IgD-negative memory B cell (primary cell): ENCODE measurements around the gene ABHD17A. TPM values are rescaled to one million over a fixed set of nuclear protein-coding genes. Genes with fewer than 3 reads are reported as not detected.

Experiments
- H3K27ac Mint-ChIP-seq, 3 donors: one replicate each; pipeline ENCODE4 v1.8.0; 2020 to 2022; ENCODE audit warnings: mild to moderate bottlenecking in 3 of 3, mixed read lengths in 3 of 3, moderate library complexity in 1 of 3
- H3K27me3 Mint-ChIP-seq: one replicate; pipeline ENCODE4 v1.8.0; 2021; ENCODE audit warnings: mixed read lengths
- H3K36me3 Mint-ChIP-seq: one replicate; pipeline ENCODE4 v1.8.0; 2020; ENCODE audit warnings: mild to moderate bottlenecking, mixed read lengths
- H3K4me1 Mint-ChIP-seq, 3 donors: one replicate each; pipeline ENCODE4 v1.8.0; 2020 to 2022; ENCODE audit warnings: mixed read lengths in 3 of 3, mild to moderate bottlenecking in 1 of 3
- H3K4me3 Mint-ChIP-seq, 4 donors: one replicate each; pipeline ENCODE4 v1.8.0; 2020 to 2022; ENCODE audit warnings: mild to moderate bottlenecking in 4 of 4, mixed read lengths in 4 of 4, moderate library complexity in 3 of 4
- H3K9me3 Mint-ChIP-seq, 3 donors: one replicate each; pipeline ENCODE4 v1.8.0; 2020 to 2021; ENCODE audit warnings: mixed read lengths in 3 of 3, mild to moderate bottlenecking in 1 of 3
- polyA plus RNA-seq: library from polyadenylated mRNA; unstranded; fragments of 300-500 nt; fragmentation: Illumina TruSeq; gene quantifications from one replicate; pipeline ENCODE4 v1.2.3, GENCODE V29; 2021

Gene ABHD17A
- polyA plus RNA-seq, 1 donor from 2014 or later, result 107 TPM

- H3K27me3 Mint-ChIP-seq, result no peaks in the 10 kb centered on the region
- no peaks in the 10 kb centered on the region for H3K9me3 Mint-ChIP-seq
- H3K27ac Mint-ChIP-seq, result peak overlapping the region; percentile 81 to 88 (median 87)
- peaks cover 25 to 30% (median 29%) of the 10 kb centered on the region in 3 donors for H3K4me1 Mint-ChIP-seq
- peak overlapping the region in 3 of 4 donors; percentile 30 to 73 (median 72) for H3K4me3 Mint-ChIP-seq
- peaks cover 2% of the 10 kb centered on the region for H3K36me3 Mint-ChIP-seq
Measured at GRCh38 chr19:1850809-1851653, 34.3 kb downstream of the ABHD17A start.

GRCh38 chr19:1849886-1850398 lies 35.4 kb downstream of the ABHD17A start:
- H3K4me3 Mint-ChIP-seq, result peak overlapping the region in 3 of 4 donors; percentile 15 to 73 (median 59)
- peak overlapping the region; percentile 19 to 88 (median 87) for H3K27ac Mint-ChIP-seq
- H3K27me3 Mint-ChIP-seq, result no peaks in the 10 kb centered on the region
- H3K9me3 Mint-ChIP-seq, result no peaks in the 10 kb centered on the region
- peaks cover 2% of the 10 kb centered on the region for H3K36me3 Mint-ChIP-seq
- peaks cover 24 to 31% (median 24%) of the 10 kb centered on the region in 3 donors for H3K4me1 Mint-ChIP-seq

DNA sequence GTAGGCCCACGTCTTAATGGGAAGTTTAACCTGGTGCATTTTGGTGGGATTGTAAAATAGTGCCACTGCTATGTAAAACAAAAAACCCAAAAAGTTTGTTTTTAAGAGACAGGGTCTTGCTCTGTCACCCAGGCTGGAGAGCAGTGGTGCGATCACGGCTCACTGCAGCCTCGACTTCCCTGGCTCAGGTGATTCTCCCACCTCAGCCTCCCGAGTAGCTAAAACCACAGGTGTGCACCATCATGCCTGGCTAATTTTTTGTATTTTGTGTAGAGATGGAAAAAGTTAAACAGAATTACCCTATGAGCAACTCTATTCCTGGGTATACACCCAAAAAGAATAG lies 36.2 kb downstream of the ABHD17A start:
- Mint-ChIP-seq H3K9me3 (no peaks in the 10 kb centered on the region), H3K27ac (peak overlapping the region; percentile 87 to 93 (median 88)), H3K36me3 (peaks cover 2% of the 10 kb centered on the region), H3K27me3 (no peaks in the 10 kb centered on the region), H3K4me1 (peaks cover 24 to 31% (median 25%) of the 10 kb centered on the region in 3 donors), H3K4me3 (peak overlapping the region in 3 of 4 donors; percentile 72 to 90 (median 73))

- peaks cover 25 to 30% (median 25%) of the 10 kb centered on the region in 3 donors for H3K4me1 Mint-ChIP-seq
- H3K27me3 Mint-ChIP-seq, result no peaks in the 10 kb centered on the region
- no peaks in the 10 kb centered on the region for H3K9me3 Mint-ChIP-seq
- peaks cover 2% of the 10 kb centered on the region for H3K36me3 Mint-ChIP-seq
- peak within 1 kb of the TSS; percentile 93 to 98 (median 95) for H3K27ac Mint-ChIP-seq
- peak within 1 kb of the TSS; percentile 83 to 94 (median 92) for H3K4me3 Mint-ChIP-seq
Measured at GRCh38 chr19:1848399-1849131, 36.7 kb downstream of the ABHD17A start, which contains the start of gene REXO1. Gene REXO1, minus strand, starts transcription at chr19:1848483. Its CDS starts 125 bp downstream, at chr19:1848358.

DNA sequence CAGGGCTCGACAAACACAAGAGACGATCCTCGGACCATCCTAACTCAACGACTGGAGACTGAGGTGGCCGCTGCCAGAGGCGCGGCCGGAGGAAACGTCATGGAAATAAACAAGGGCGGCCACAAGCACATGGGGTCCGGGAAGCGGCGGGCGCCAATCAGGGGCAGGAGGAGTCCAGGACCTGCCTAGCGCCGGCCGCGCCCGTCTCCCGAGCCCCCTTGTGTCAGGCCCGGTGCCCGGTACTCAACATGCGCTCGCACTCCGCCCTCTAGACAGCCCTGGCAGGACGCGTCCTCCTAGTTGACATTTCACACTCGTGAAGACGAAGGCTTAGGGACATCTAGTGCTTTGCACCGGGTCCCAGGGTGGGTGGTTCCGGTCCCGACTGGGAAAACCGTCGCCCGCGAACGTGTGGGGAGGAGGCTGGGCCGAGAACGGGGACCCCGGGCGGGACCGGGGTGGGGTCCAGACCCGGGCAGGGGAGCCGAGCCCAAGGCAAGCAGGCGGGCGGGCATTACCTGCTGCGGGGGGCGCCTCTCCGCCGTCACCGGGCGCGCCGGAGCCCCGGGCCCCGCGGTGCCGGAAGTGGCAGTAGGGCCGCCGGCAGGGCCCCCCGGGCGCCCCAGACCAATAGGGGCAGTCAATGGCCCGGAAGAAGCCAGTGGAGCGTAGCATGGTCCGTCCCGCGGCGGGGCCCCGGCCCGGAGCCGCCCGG lies 37.5 kb downstream of the ABHD17A start:
- Mint-ChIP-seq H3K27me3 (no peaks in the 10 kb centered on the region), H3K36me3 (no peaks in the 10 kb centered on the region), H3K9me3 (no peaks in the 10 kb centered on the region), H3K4me3 (peak overlapping the region; percentile 83 to 94 (median 92)), H3K27ac (peak overlapping the region; percentile 90 to 98 (median 95)), H3K4me1 (peaks cover 20 to 26% (median 21%) of the 10 kb centered on the region in 3 donors)

DNA sequence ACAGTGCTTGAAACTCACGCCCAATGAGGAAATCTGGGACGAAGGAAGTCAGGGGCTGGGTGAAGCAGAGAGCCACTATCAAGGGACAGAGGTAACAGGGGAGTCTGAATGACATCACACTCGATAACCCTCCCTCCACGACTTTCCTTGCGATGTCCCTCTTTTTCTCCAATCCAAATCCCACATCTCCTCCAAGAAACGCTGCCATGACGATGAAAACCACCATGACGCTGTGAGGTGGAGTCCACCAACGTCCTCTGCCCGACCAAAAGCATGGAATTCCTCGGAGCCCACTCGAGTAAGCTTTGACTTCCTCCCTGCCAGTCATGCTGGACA lies 38.0 kb downstream of the ABHD17A start:
- peak overlapping the region; percentile 90 to 98 (median 95) for H3K27ac Mint-ChIP-seq
- H3K27me3 Mint-ChIP-seq, result no peaks in the 10 kb centered on the region
- peaks cover 20 to 26% (median 23%) of the 10 kb centered on the region in 3 donors for H3K4me1 Mint-ChIP-seq
- H3K4me3 Mint-ChIP-seq, result peak overlapping the region; percentile 83 to 94 (median 92)
- H3K9me3 Mint-ChIP-seq, result no peaks in the 10 kb centered on the region
- no peaks in the 10 kb centered on the region for H3K36me3 Mint-ChIP-seq

DNA sequence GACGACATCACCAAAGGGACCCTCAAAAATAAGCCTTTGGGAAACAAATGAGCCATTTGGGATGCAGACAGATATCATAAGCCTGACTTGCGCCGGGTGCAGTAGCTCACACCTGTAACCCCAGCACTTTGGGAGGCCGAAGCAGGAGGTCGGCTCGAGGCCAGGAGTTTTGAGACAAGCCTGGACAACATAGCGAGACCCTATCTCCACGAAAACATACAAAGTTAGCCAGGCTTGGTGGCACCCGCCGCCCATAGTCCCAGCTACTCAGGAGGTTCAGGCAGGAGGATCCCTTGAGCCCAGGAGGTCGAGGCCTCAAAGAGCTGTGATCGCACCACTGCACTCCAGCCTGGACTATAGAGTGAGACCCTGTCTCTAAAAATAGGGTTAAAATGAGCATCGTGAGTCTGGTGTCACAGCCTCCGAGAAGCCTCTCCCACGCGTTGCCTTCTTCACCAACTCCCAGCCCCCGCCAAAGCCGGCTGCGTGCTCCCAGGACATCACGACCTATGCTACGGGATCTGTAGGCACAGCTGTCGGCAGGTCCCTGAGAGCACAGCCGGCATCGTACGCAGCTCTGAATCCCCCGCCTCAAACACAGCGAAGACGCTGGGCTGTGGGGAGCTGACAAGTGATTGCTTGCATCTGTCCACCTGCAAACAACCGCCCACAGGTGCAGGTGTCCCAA lies 38.6 kb downstream of the ABHD17A start:
- peak overlapping the region; percentile 53 to 95 (median 74) for H3K27ac Mint-ChIP-seq
- H3K36me3 Mint-ChIP-seq, result no peaks in the 10 kb centered on the region
- no peaks in the 10 kb centered on the region for H3K27me3 Mint-ChIP-seq
- H3K4me1 Mint-ChIP-seq, result peaks cover 22 to 27% (median 26%) of the 10 kb centered on the region in 3 donors
- H3K9me3 Mint-ChIP-seq, result no peaks in the 10 kb centered on the region
- peak overlapping the region; percentile 83 to 94 (median 92) for H3K4me3 Mint-ChIP-seq

- H3K4me3 Mint-ChIP-seq, result peak overlapping the region in 2 of 4 donors; percentile 79 to 94
- no peaks in the 10 kb centered on the region for H3K27me3 Mint-ChIP-seq
- no peaks in the 10 kb centered on the region for H3K36me3 Mint-ChIP-seq
- H3K9me3 Mint-ChIP-seq, result no peaks in the 10 kb centered on the region
- peaks cover 20 to 35% (median 26%) of the 10 kb centered on the region in 3 donors for H3K4me1 Mint-ChIP-seq
- peak overlapping the region in 1 of 3 donors; percentile 95 for H3K27ac Mint-ChIP-seq
Measured at GRCh38 chr19:1845642-1846041, 39.7 kb downstream of the ABHD17A start.

- no peaks in the 10 kb centered on the region for H3K36me3 Mint-ChIP-seq
- no peaks in the 10 kb centered on the region for H3K27me3 Mint-ChIP-seq
- H3K9me3 Mint-ChIP-seq, result no peaks in the 10 kb centered on the region
- peak overlapping the region in 2 of 3 donors; percentile 23 to 95 for H3K27ac Mint-ChIP-seq
- peak overlapping the region in 1 of 4 donors; percentile 17 for H3K4me3 Mint-ChIP-seq
- H3K4me1 Mint-ChIP-seq, result peaks cover 24 to 38% (median 24%) of the 10 kb centered on the region in 3 donors
Measured at GRCh38 chr19:1845125-1845515, 40.2 kb downstream of the ABHD17A start.

GRCh38 chr19:1844513-1845124 lies 40.7 kb downstream of the ABHD17A start:
- peak overlapping the region in 2 of 4 donors; percentile 17 to 72 for H3K4me3 Mint-ChIP-seq
- no peaks in the 10 kb centered on the region for H3K9me3 Mint-ChIP-seq
- H3K27ac Mint-ChIP-seq, result peak overlapping the region in 2 of 3 donors; percentile 23 to 56
- no peaks in the 10 kb centered on the region for H3K27me3 Mint-ChIP-seq
- H3K36me3 Mint-ChIP-seq, result no peaks in the 10 kb centered on the region
- H3K4me1 Mint-ChIP-seq, result peaks cover 20 to 40% (median 23%) of the 10 kb centered on the region in 3 donors

- H3K27me3 Mint-ChIP-seq, result no peaks in the 10 kb centered on the region
- no peaks in the 10 kb centered on the region for H3K36me3 Mint-ChIP-seq
- H3K4me1 Mint-ChIP-seq, result peaks cover 17 to 41% (median 25%) of the 10 kb centered on the region in 3 donors
- H3K4me3 Mint-ChIP-seq, result peak overlapping the region in 2 of 4 donors; percentile 53 to 72
- H3K27ac Mint-ChIP-seq, result peak overlapping the region in 1 of 3 donors; percentile 56
- no peaks in the 10 kb centered on the region for H3K9me3 Mint-ChIP-seq
Measured at GRCh38 chr19:1843646-1844394, 41.5 kb downstream of the ABHD17A start.

DNA sequence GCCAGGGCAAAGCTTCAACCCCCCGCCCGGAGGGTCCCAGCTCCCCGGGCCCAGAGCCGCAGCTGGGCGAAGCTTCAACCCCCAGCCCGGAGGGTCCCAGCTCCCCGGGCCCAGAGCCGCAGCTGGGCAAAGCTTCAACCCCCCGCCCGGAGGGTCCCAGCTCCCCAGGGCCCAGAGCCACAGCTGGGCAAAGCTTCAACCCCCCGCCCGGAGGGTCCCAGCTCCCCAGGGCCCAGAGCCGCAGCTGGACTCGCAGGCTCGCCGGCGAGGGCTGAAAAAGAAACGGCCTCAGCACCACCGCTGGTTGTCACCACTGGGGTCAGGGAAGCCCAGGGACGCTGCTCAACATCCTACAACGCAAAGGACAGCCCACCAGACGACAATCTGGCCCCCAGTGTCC lies 42.2 kb downstream of the ABHD17A start:
- Mint-ChIP-seq H3K27me3 (no peaks in the 10 kb centered on the region), H3K4me1 (peaks cover 15 to 39% (median 25%) of the 10 kb centered on the region in 3 donors), H3K36me3 (no peaks in the 10 kb centered on the region)

More for the DNA sequence above, 42.2 kb downstream of the ABHD17A start:
- Mint-ChIP-seq H3K27ac (no peak overlapping the region), H3K4me3 (peak overlapping the region in 1 of 4 donors; percentile 53), H3K9me3 (no peaks in the 10 kb centered on the region)
